HG03060 (cell line): ENCODE measurements around the gene SDCBP2.

Experiments
- ATAC-seq: cut with Tn5 transposase; IDR thresholded peaks from one replicate; pipeline ENCODE4 v1.9.1; 2021; ENCODE audit warnings: low read depth, moderate number of reproducible peaks; ENCODE audit not compliant: unreplicated experiment

The SDCBP2 gene

GRCh38 chr20:1315804-1316203, 13.1 kb downstream of the SDCBP2 start:
- no peak for ATAC-seq

- no peak for ATAC-seq
These were observed 15.5 kb downstream of the SDCBP2 start for GRCh38 chr20:1313236-1313964.

DNA sequence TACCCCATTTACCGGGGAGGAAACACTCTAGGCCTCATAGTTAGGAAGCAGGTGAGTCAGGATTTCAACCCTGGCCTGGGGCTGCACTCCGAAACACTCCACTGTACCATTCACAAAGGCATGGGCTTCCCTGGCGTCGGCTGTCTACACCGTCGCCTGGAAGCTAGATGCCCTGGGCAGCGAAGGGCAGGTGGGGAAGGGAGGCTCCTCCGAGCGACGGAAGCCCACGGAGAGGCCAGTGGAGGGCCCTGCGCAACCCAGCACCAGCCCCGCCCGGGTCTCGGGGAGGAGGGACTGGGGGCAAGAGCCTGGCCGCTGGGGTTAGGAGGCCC, 16.1 kb downstream of the SDCBP2 start:
- no peak for ATAC-seq

- no peak for ATAC-seq
These were observed 16.6 kb downstream of the SDCBP2 start for GRCh38 chr20:1312308-1312707.

DNA sequence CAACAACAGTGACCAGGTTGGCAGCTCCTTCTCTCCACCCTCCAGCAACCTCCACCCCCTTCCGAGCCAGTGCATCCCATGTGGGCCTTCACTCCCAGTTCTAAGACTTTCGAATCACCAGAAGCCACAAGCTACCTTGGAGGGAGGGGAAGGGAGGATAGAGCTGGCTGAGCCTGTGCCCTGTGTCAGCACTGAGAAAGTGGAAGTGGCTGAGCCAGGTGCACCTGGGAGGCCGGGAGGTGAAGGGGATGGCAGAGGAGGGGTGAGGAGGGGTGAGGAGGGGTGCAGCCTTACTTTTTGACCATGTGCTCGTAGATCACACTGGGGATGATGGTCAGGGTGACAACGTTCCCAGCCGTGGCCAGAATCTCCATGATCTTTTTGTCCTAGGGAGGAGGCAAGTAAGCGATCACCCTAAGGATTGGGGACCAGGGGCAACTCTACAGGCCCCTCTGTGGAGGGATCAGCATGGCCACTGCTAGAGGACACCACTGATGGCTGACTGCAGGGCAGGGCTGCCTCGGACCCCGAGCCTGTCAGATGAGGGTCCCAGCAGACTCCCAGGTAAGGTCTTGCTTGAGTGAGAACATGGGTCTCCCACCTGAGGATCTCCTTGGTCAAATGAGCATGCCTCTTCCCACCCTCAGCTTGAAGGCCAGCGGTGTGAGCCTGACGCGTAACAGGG, 18.3 kb downstream of the SDCBP2 start:
- ATAC-seq: no peak

- no peak for ATAC-seq
These were observed 18.9 kb downstream of the SDCBP2 start for GRCh38 chr20:1310071-1310470.

GRCh38 chr20:1309439-1309847, 19.5 kb downstream of the SDCBP2 start:
- ATAC-seq: no peak

DNA sequence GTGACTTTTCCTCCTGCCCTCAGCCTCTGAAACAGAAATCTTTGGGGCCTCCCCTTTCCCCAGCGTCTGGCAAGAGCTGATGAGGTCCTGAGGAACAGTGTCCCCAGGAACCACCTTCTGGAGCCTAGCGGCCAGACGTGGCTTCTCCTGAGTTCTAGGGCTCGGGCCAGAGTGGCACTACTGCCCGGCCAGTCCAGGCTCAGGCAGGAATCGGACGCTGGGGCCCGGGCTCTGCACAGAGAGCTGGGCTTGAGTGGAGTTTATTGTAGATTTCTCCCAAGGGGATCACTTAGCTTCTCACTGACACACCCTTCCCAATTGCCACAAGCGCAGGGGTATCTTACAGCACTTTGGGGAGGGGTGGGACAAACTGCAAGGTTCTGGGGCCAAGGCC, 20.2 kb downstream of the SDCBP2 start:
- ATAC-seq: no peak

GRCh38 chr20:1308067-1308701, 20.8 kb downstream of the SDCBP2 start:
- ATAC-seq: no peak

DNA sequence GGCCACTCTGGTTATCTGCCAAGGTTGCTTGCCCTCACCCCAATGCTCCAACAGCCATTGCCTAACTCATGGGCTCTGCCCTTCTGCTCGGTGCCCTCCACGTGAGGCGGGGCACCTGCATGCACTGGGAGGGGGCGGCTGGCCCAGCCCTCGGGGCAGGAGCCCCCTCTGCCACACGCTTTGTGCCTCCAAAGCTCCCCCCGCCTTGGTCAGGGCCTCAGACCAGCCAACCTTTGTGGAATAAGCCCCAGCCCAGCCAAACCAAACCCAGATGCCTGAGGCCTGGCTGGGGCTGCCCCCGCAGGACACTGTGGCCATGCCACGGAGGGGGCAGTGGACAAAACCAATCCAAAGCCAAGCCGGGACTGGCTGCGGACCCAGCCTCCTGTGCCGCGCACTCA, 21.4 kb downstream of the SDCBP2 start:
- no peak for ATAC-seq

DNA sequence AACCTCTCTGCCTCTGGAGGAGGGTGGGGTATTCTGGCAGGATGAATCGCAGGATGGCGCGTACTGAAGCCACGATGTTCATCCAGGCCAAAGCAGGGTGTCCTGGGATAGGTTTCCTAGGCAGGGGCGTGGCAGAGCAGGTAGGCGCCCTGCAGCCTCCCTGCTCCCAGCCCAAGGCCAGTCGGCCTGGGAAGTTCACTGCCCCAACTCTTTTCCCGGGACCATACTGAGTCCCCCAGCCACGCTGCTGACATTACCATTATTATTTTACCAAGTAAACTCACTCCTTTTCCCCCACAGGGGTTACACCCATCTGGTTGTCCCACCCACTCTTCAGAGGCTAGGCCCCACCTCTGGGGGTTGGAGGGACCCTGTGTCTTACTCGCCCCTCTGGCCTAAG, 21.8 kb downstream of the SDCBP2 start:
- no peak for ATAC-seq

DNA sequence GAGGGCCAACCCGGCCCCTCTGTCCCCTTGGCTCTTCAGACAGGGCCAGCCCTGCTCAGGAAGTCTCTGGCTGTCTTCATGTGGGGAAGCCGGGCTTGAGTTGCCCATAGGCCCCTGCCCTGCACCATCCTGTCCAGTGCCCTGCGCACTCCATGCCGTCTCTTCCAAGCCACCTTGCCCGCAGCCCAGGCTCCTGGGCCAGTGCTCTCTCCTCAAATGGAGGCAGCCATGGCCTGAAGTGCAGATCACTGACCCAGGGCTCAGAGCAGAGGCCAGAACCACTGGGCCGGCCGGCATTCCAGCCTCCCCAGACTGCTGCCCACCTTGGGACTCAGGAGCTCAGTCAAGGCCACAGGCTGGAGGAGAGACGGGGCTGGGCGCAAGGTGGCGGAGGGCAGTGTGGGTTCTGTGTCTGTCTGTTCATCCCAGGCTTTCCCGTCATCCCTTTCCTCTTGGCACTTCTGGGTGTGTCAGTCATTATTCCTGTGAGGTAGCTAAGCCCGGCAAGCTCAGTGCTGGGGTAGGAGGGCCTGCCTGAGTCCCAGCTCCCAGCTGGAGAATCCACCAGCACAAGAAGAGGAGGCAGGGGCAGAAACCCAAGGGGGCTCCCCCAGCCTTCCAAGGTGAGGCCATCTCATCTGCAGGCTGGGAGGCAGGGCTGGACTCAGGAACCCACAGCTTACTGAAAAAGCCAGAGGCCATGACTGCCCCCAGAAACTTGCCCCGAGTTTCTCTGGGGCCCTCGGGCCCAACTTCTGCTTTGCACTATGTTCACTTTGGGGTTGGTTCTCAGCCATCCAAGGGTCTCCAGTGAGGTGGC, 22.4 kb downstream of the SDCBP2 start:
- no peak for ATAC-seq

GRCh38 chr20:1305712-1306111, 23.2 kb downstream of the SDCBP2 start:
- ATAC-seq: no peak

DNA sequence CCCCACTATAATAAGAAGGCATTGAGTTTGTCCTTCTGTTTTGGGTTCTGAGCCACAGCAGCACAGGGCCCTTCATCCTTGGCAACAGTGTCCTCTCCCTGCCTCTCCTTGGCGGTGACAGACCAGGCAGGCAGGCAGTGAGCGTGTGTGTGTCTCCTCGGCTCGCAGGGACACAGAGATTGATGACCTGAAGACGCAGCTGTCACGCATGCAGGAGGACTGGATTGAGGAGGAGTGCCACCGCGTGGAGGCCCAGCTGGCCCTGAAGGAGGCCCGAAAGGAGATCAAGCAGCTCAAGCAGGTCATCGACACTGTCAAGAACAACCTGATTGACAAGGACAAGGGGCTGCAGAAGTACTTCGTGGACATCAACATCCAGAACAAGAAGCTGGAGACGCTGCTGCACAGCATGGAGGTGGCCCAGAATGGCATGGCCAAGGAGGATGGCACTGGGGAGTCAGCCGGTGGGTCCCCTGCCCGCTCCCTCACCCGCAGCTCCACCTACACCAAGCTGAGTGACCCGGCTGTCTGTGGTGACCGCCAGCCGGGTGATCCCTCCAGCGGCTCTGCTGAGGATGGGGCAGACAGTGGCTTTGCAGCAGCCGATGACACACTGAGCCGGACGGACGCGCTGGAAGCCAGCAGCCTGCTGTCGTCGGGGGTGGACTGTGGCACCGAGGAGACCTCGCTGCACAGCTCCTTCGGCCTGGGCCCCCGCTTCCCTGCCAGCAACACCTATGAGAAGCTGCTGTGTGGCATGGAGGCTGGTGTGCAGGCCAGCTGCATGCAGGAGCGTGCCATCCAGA, 24.0 kb downstream of the SDCBP2 start:
- no peak for ATAC-seq

DNA sequence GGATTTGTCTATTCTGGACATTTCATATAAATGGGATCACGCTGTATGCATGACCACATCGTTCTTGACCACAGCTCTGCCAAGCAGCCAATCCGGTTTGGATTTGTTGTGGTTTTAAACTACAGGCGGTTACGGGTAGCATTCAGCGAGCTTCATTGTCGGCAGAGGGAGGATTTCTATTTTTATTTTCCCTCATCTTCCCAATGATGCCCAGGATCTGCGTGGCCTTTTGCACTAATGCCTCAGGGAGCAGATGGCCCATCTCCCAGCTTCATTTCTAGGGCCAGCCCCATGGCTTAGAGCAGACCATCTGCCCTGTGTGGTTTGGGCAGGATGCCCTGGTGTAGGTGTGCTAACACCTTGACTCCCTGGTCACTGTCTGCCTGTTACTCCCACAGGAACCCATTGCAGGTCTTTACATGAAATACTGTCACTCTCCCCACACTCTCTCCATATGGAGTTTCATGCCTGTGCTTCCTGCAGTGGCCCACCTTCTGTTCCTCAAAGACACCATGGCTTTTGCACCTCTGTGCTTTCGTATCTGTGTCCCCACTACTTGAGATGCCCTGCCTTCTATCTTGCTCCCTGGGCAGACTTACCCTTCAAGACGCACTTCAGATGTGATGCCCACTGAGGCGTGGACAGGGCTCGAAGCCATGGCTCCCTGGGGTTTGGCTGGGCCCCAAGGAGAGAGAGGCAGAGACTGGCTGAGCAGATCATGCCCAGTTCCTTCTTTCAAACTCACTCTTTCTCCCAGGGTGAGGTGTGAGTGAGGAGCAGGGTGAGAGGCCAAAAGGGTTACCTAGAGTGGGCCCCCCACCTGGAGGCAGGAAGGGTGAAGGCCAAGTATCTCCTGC, 26.0 kb downstream of the SDCBP2 start:
- no peak for ATAC-seq

- no peak for ATAC-seq
These were observed 27.9 kb downstream of the SDCBP2 start for GRCh38 chr20:1301031-1301529.

DNA sequence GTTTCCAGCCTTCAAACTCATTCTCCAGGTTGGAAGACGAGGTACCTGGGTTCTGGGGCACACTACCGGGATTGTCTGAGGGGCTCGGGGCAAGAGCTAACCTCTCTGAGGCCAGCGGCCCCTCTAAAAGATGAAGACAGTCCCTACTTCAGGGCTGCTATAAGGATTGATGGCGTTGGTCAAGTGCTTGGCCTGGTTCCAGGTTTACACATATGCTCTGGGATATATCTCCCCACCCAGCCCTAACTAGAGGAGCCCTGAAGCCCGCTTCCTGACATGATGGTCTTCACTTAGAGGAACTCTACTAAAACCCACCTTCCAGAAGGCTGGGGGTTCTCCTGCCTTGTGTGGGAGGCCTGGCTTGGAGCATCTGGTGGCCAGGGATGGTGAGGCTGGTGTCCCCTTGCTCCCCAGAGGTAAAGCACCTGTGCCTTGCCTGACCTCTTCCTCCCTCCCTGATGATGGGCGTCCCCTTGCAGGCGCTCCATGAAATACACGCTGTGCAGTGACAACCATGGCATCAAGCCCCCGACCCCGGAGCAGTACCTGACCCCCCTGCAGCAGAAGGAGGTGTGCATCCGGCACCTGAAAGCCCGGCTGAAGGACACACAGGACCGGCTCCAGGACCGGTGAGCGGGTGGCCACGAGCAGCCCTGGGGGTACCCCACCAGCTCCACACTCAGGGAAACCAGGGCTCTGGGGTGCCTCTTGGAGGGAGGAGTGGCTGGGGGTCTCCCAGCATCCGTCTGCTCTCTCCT, 28.7 kb downstream of the SDCBP2 start:
- ATAC-seq: no peak

DNA sequence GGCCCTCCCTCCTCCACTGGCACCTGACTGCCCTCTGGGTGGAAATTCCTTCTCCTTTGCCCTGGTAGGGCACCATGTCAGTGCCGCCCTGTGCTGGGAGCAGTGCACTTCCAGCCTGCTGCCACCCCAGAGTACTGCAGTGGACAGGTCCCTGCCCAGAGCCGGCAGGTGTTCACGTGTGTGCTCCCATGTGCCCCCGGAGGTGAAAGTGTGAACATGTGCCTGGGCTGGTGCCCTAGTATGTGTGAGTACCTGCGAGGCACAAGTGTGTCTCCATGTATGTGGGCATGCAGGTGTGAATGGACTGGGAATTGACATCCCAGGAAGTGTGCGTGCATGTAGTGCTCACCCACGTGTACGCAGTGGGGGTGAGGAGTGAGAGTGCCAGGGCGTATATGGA, 29.4 kb downstream of the SDCBP2 start:
- ATAC-seq: no peak
